IMR-90 (cell line): ENCODE data around the gene CYGB. TPM values are rescaled to one million over a fixed set of nuclear protein-coding genes. Genes with fewer than 3 reads are reported as not detected.
A peak's percentile ranks its signal among the peaks of the same experiment; 100 is the strongest.

ENCODE experiments used
- ATAC-seq: fragments of 200-7000 bp; cut with Tn5 transposase; 2 replicates; pipeline ENCODE4 v1.9.1; 2020; ENCODE audit warnings: low read depth, mild to moderate bottlenecking, moderate library complexity
- BruUV-seq: library from RNA; stranded (reverse); fragments of 400-500 nt; replicated peaks from 2 replicates; lab custom pipeline; 2021; lab: Mats Ljungman, UMichigan
- CTCF ChIA-PET: fragments of 300-600 bp; formaldehyde crosslinking; extraction: SDS; loops from one replicate; lab custom pipeline; 2021; ENCODE audit warnings: antibody characterized with exemption; lab: Yijun Ruan, JAX
- POLR2A ChIA-PET: fragments of 300-600 bp; sonication (Branson Sonifier 250); formaldehyde crosslinking; loops from one replicate; lab custom pipeline; 2022; ENCODE audit warnings: antibody characterized with exemption; ENCODE audit not compliant: unreplicated experiment; lab: Charles Lee
- DNase-seq: peaks from one replicate; pipeline ENCODE4 v3.0.0; 2013
- H2AFZ ChIP-seq: replicated peaks from 2 replicates; pipeline ENCODE3; 2013; ENCODE audit warnings: low read length, mild to moderate bottlenecking; ENCODE audit not compliant: poor library complexity
- H2AK5ac ChIP-seq: 2 replicates; pipeline ENCODE4 v1.6.1; 2013; ENCODE audit warnings: low read depth, low read length, inconsistent platforms
- H2AK9ac ChIP-seq: replicated peaks from 2 replicates; pipeline ENCODE3; 2013; ENCODE audit warnings: mild to moderate bottlenecking, low read depth, low read length, moderate library complexity; ENCODE audit not compliant: poor library complexity
- H2BK120ac ChIP-seq: 2 replicates; pipeline ENCODE4 v1.6.1; 2013; ENCODE audit warnings: low read depth, low read length, inconsistent platforms
- H2BK15ac ChIP-seq: 3 replicates; pipeline ENCODE4 v1.6.1; 2013; ENCODE audit warnings: low read depth, low read length, inconsistent platforms
- H2BK20ac ChIP-seq: 2 replicates; pipeline ENCODE4 v1.6.1; 2013; ENCODE audit warnings: low read depth, mild to moderate bottlenecking, inconsistent platforms, low read length, moderate library complexity
- H2BK5ac ChIP-seq: 2 replicates; pipeline ENCODE4 v1.6.1; 2013; ENCODE audit warnings: mild to moderate bottlenecking, low read depth, low read length, inconsistent platforms; ENCODE audit not compliant: poor library complexity, severe bottlenecking
- H3K14ac ChIP-seq: replicated peaks from 2 replicates; pipeline ENCODE4 v1.6.1; 2013; ENCODE audit warnings: low read depth, low read length, inconsistent platforms
- H3K18ac ChIP-seq: 2 replicates; pipeline ENCODE4 v1.6.1; 2013; ENCODE audit warnings: low read depth, low read length, control low read depth
- H3K23ac ChIP-seq: 2 replicates; pipeline ENCODE4 v1.6.1; 2013; ENCODE audit warnings: low read depth, low read length, inconsistent platforms
- H3K27ac ChIP-seq: 2 replicates; pipeline ENCODE4 v1.5.1; 2013; ENCODE audit warnings: mild to moderate bottlenecking, control low read depth, low read length; ENCODE audit not compliant: insufficient read depth
- H3K27me3 ChIP-seq: 2 replicates; pipeline ENCODE4 v1.6.1; 2013; ENCODE audit warnings: low read length; ENCODE audit not compliant: control insufficient read depth, insufficient read depth
- H3K36me3 ChIP-seq: 2 replicates; pipeline ENCODE4 v1.6.1; 2013; ENCODE audit warnings: low read length, mixed read lengths; ENCODE audit not compliant: control insufficient read depth, insufficient read depth
- H3K4ac ChIP-seq: 2 replicates; pipeline ENCODE4 v1.6.1; 2013; ENCODE audit warnings: low read depth, low read length, inconsistent platforms
- H3K4me1 ChIP-seq: 2 replicates; pipeline ENCODE4 v1.6.1; 2013; ENCODE audit warnings: low read length, mixed read lengths; ENCODE audit not compliant: control insufficient read depth, insufficient read depth
- H3K4me2 ChIP-seq: 2 replicates; pipeline ENCODE4 v1.6.1; 2013; ENCODE audit warnings: low read depth, mild to moderate bottlenecking, control low read depth, low read length, moderate library complexity
- H3K4me3 ChIP-seq: 2 replicates; pipeline ENCODE4 v1.5.1; 2013; ENCODE audit warnings: low read depth, mild to moderate bottlenecking, control low read depth, low read length, moderate library complexity; ENCODE audit not compliant: insufficient read depth
- H3K56ac ChIP-seq: 2 replicates; pipeline ENCODE4 v1.6.1; 2013; ENCODE audit warnings: low read length, inconsistent platforms; ENCODE audit not compliant: insufficient read depth; ENCODE audit errors: extremely low read depth
- H3K79me1 ChIP-seq, 2 experiments: 2 replicates each; pipeline ENCODE4 v1.6.1; 2013; ENCODE audit warnings: low read length in 2 of 2, inconsistent platforms in 1 of 2, low read depth in 1 of 2
- H3K9ac ChIP-seq: 2 replicates; pipeline ENCODE4 v1.6.1; 2013; ENCODE audit warnings: low read depth, low read length, control low read depth
- H3K9me1 ChIP-seq: 2 replicates; pipeline ENCODE4 v1.6.1; 2013; ENCODE audit warnings: low read length, inconsistent platforms; ENCODE audit not compliant: insufficient read depth
- H3K9me3 ChIP-seq: 2 replicates; pipeline ENCODE4 v1.6.1; 2013; ENCODE audit warnings: low read length; ENCODE audit not compliant: control insufficient read depth, insufficient read depth
- H4K20me1 ChIP-seq: 2 replicates; pipeline ENCODE4 v1.6.1; 2013; ENCODE audit warnings: low read length, inconsistent platforms; ENCODE audit not compliant: insufficient read depth
- H4K5ac ChIP-seq: 2 replicates; pipeline ENCODE4 v1.6.1; 2013; ENCODE audit warnings: mild to moderate bottlenecking, low read depth, low read length, control low read depth
- H4K8ac ChIP-seq, 2 experiments: 2 replicates each; pipeline ENCODE4 v1.6.1; 2013; ENCODE audit warnings: low read depth in 2 of 2, low read length in 2 of 2, control low read depth in 1 of 2, inconsistent platforms in 1 of 2
- H4K91ac ChIP-seq: 2 replicates; pipeline ENCODE4 v1.6.1; 2013; ENCODE audit warnings: low read depth, low read length, inconsistent platforms; ENCODE audit not compliant: insufficient read depth
- BHLHE40 ChIP-seq: fragments of 150-350 bp; IDR thresholded peaks from 2 replicates; pipeline ENCODE4 v1.6.1; 2016; ENCODE audit warnings: mild to moderate bottlenecking, low read depth, low read length
- CEBPB ChIP-seq: IDR thresholded peaks from 2 replicates; pipeline ENCODE4 v1.6.1; 2012; ENCODE audit warnings: low read depth, low read length, improper control_type of control experiment
- CHD1 ChIP-seq: IDR thresholded peaks from 2 replicates; pipeline ENCODE4 v1.6.1; 2012; ENCODE audit warnings: low read depth, low read length, improper control_type of control experiment
- CTCF ChIP-seq: conservative IDR thresholded peaks from 2 replicates; pipeline ENCODE4 v1.5.1; 2012; ENCODE audit warnings: mild to moderate bottlenecking, low read depth, low read length, improper control_type of control experiment
- ELK1 ChIP-seq: fragments of 150-350 bp; IDR thresholded peaks from 2 replicates; pipeline ENCODE4 v1.6.1; 2016; ENCODE audit warnings: low read depth, mild to moderate bottlenecking, low read length, moderate library complexity, borderline replicate concordance
- FOS ChIP-seq: fragments of 150-350 bp; IDR thresholded peaks from 2 replicates; pipeline ENCODE4 v1.6.1; 2016; ENCODE audit warnings: low read depth, low read length
- MAFK ChIP-seq: IDR thresholded peaks from 2 replicates; pipeline ENCODE4 v1.6.1; 2012; ENCODE audit warnings: low read depth, low read length, improper control_type of control experiment
- MXI1 ChIP-seq: IDR thresholded peaks from 2 replicates; pipeline ENCODE4 v1.6.1; 2012; ENCODE audit warnings: low read depth, mild to moderate bottlenecking, low read length, moderate library complexity, borderline replicate concordance
- NFE2L2 ChIP-seq: fragments of 150-350 bp; IDR thresholded peaks from 2 replicates; pipeline ENCODE4 v1.6.1; 2016; ENCODE audit warnings: low read depth, mild to moderate bottlenecking, low read length
- POLR2A ChIP-seq: IDR thresholded peaks from 2 replicates; pipeline ENCODE4 v1.6.1; 2012; ENCODE audit warnings: mild to moderate bottlenecking, low read depth, low read length
- RAD21 ChIP-seq: IDR thresholded peaks from 2 replicates; pipeline ENCODE4 v1.6.1; 2012; ENCODE audit warnings: low read length, improper control_type of control experiment
- RCOR1 ChIP-seq: IDR thresholded peaks from 2 replicates; pipeline ENCODE4 v1.6.1; 2012; ENCODE audit warnings: mild to moderate bottlenecking, low read length, improper control_type of control experiment; ENCODE audit not compliant: insufficient replicate concordance
- RFX5 ChIP-seq: IDR thresholded peaks from 2 replicates; pipeline ENCODE4 v1.8.0; 2012; ENCODE audit warnings: low read depth, mild to moderate bottlenecking, low read length, moderate library complexity
- SMC3 ChIP-seq: fragments of 150-350 bp; IDR thresholded peaks from 2 replicates; pipeline ENCODE4 v1.6.1; 2016; ENCODE audit warnings: low read depth, mild to moderate bottlenecking, antibody characterized with exemption, low read length, moderate library complexity
- USF2 ChIP-seq: fragments of 150-350 bp; IDR thresholded peaks from 2 replicates; pipeline ENCODE4 v1.6.1; 2017; ENCODE audit warnings: mild to moderate bottlenecking, antibody characterized with exemption, low read length, low read depth
- WGBS, 2 experiments: methylation state at CpG; one replicate each; pipeline versions ENCODE4 v1.1.5 to v1.1.7; 2013; ENCODE audit warnings: missing lambda C conversion rate in 2 of 2; ENCODE audit not compliant: insufficient read length in 1 of 2; ENCODE audit errors: extremely low coverage in 2 of 2; 5-methylcytosine and 5-hydroxymethylcytosine counted together
- dilution Hi-C: fragments of 300-500 bp; cut with HindIII; formaldehyde crosslinking; loops from one replicate; pipeline ENCODE4 v1.14.3; 2018; ENCODE audit warnings: low sequenced_read_pairs; ENCODE audit not compliant: unreplicated experiment
- in situ Hi-C: fragments of 300-500 bp; cut with MboI; formaldehyde crosslinking; loops from 3 replicates; pipeline ENCODE4 v1.14.3; 2019; ENCODE audit warnings: low sequenced_read_pairs, inconsistent platforms, mixed read lengths
- intact Hi-C: fragments of 100-400 bp; cut with micrococcal nuclease; formaldehyde crosslinking; loops from 2 replicates; pipeline ENCODE4 v1.10.0; 2022
- polyA plus RNA-seq, 3 experiments: library from polyadenylated mRNA; depleted of rRNA; stranded (reverse); fragments of >200 nt; gene quantifications; 2 replicates each; pipeline ENCODE4 v1.2.3, GENCODE V29; 2012; ENCODE audit warnings: low replicate concordance in 1 of 3
- total RNA-seq: library from RNA; depleted of rRNA; stranded (reverse); fragments of >200 nt; gene quantifications from 2 replicates; pipeline ENCODE4 v1.2.3, GENCODE V29; 2012

Gene CYGB
- total and polyA plus RNA-seq, 2 of the 4 experiments (the other 2 are of a cell fraction) = 1.3 to 2.9 TPM

GRCh38 chr17:76539631-76540271 lies 2.2 kb upstream of the CYGB start, which contains the start of gene PRCD:
Gene PRCD, plus strand, starts transcription at chr17:76540044. Its CDS starts 98 bp downstream, at chr17:76540142.
- Histone ChIP-seq H3K27me3 (peaks cover 2% of the 10 kb centered on the region; the same call in 1 of the 2 replicates), H3K4me2 (peak within 1 kb of the TSS; percentile 88), H3K4ac (peak within 1 kb of the TSS; percentile 94), H2AFZ (peak within 1 kb of the TSS; percentile 99), H2BK20ac (peak within 1 kb of the TSS; percentile 60), H3K9me1 (peaks cover 11% of the 10 kb centered on the region), H4K5ac (peak within 1 kb of the TSS; percentile 91), H3K79me1 (no peaks in the 10 kb centered on the region; a peak in 1 of 4 replicates), H3K14ac (peak within 1 kb of the TSS; percentile 93), H2BK120ac (peak within 1 kb of the TSS; percentile 93), H3K23ac (peak within 1 kb of the TSS; percentile 81), H3K56ac (peak within 1 kb of the TSS; percentile 66; the same call in 1 of the 2 replicates), H3K4me3 (peak within 1 kb of the TSS; percentile 27; the same call in 1 of the 2 replicates), H3K36me3 (no peaks in the 10 kb centered on the region; the same call in 1 of the 2 replicates), H3K9me3 (no peaks in the 10 kb centered on the region), H3K9ac (peak within 1 kb of the TSS; percentile 62; the same call in 1 of the 2 replicates), H2AK5ac (peak within 1 kb of the TSS; percentile 96), H3K4me1 (peaks cover 10% of the 10 kb centered on the region), H3K27ac (peak within 1 kb of the TSS; percentile 62), H3K18ac (peak within 1 kb of the TSS; percentile 47; the same call in 1 of the 2 replicates), H4K20me1 (no peaks in the 10 kb centered on the region), H4K8ac (peak within 1 kb of the TSS; percentile 63 to 97), H2BK5ac (peak within 1 kb of the TSS; percentile 61), H2BK15ac (peak within 1 kb of the TSS; percentile 92; the same call in 2 of the 3 replicates), H2AK9ac (peak within 1 kb of the TSS; percentile 97), H4K91ac (peak within 1 kb of the TSS; percentile 80)
- dilution Hi-C loops = no loop called here
- DNase-seq (no peak), ATAC-seq (no peak)
- POLR2A ChIA-PET = no interaction called here
- in situ Hi-C loops = no loop called here
- no TSS peak for BruUV-seq
- CTCF ChIA-PET = interaction anchor here (1.0 to 1.7 kb wide), 2 partner anchors 10 to 16 kb away, joined by 5 to 18 read pairs; no protein-coding TSS in a partner anchor
- WGBS, 2 experiments = 92% methylated on average over 9 of the region's 22 CpGs; no CpG with 5 or more reads in 1 of the 2 experiments
- intact Hi-C loops = loop anchor here (10.0 kb wide), 1 partner anchor 525 kb away; no protein-coding TSS in a partner anchor
- TF ChIP-seq RAD21 = no peak
- no peak for TF ChIP-seq CEBPB
- TF ChIP-seq SMC3 = no peak
- no peak for TF ChIP-seq MAFK
- TF ChIP-seq FOS = no peak
- no peak for TF ChIP-seq CTCF
- no peak for TF ChIP-seq ELK1
- TF ChIP-seq NFE2L2 = no peak
- no peak for TF ChIP-seq MXI1
- no peak for TF ChIP-seq RFX5
- no peak for TF ChIP-seq POLR2A
- TF ChIP-seq CHD1 = no peak
- no peak for TF ChIP-seq USF2
- no peak for TF ChIP-seq BHLHE40
- no peak for TF ChIP-seq RCOR1
